Measurements from ENCODE around the gene LPIN2.

DNA sequence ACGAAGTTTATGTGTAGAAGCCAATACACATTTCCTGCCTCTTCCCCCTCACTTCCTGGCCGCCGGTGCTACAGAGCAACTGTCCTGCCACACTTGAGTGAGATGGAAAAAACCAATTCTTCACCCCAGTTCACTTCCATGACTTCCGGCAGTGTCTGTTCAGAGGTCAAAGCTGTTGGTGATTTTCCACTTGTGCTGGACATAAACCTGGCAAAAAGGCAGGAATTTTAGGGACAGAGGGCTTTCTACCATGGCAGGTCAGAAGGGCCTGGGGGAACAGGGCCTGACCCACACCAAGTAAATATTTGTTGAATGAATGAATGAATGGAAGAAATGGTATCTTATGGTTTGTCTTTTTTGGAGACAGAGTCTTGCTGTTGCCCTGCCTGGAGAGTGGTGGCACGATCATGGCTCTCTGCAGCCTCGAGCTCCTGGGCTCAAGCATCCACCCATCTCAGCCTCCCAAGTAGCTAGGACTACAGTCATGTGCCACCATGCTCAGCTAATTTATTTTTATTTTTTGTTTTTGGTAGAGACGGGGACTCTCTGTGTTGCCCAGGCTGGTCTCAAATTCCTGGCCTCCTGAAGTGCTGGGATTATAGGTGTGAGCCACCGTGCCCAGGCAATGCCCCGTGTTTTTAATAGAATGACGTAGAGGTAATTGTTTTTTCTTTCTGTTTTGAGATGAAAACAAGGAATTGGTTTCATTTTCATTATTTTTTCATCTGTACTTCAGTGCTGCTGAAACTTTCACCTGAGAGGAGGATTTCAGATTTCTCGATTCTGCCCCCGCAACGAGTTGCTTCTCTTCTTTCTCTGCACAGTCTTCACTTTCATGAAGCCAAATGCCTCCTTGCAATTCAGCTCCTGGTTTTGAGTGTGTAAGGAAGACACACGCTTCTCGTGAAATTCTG, 48.0 kb upstream of the LPIN2 start:
- TF ChIP-seq CTCF (IDR thresholded peaks at IDR 0.05; ENCODE audit: low read depth, low read length, poor library complexity, severe bottlenecking) (no peak), EZH2phosphoT487 (IDR thresholded peaks at IDR 0.05; ENCODE audit: borderline replicate concordance, low read length) (no peak)

All from DOHH2 (cell line).